ENCODE results near the gene DNM3.

DNA sequence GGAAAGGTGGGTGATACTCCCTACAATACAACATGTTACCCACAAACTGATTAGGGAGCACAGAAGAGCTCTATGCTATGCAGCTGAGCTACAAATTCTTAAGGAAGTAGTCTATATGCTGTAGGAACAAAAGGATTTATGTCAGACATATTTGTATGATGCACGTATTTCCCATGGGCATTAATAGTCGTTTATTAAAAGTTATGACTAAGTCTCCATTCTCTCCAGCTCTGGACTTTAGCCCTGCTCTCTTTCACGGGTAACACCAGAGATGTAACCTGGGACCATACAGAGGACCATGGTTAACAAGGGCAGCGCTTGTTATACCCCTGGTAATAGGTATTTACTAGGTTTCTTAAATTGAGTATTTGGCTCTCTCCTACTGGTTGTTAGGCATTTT lies 411.0 kb downstream of the DNM3 start:
- TF ChIP-seq SP1 (IDR thresholded peaks at IDR 0.05) (no peak), HDGF (IDR thresholded peaks at IDR 0.05; ENCODE audit: borderline replicate concordance) (no peak), FOXK2 (IDR thresholded peaks at IDR 0.05) (no peak), ARNT (IDR thresholded peaks at IDR 0.05) (no peak)
- TF ChIP-seq, protein P1, sequence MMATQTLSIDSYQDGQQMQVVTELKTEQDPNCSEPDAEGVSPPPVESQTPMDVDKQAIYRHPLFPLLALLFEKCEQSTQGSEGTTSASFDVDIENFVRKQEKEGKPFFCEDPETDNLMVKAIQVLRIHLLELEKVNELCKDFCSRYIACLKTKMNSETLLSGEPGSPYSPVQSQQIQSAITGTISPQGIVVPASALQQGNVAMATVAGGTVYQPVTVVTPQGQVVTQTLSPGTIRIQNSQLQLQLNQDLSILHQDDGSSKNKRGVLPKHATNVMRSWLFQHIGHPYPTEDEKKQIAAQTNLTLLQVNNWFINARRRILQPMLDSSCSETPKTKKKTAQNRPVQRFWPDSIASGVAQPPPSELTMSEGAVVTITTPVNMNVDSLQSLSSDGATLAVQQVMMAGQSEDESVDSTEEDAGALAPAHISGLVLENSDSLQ (IDR thresholded peaks at IDR 0.05) = no peak
